HepG2 (cell line): ENCODE measurements around the gene CADM2. TPM values are rescaled to one million over a fixed set of nuclear protein-coding genes. Genes with fewer than 3 reads are reported as not detected.
A peak's percentile ranks its signal among the peaks of the same experiment; 100 is the strongest.

Experiments
- BRD4 ChIP-seq: sonication (generic); formaldehyde crosslinking; IDR thresholded peaks from 2 replicates; pipeline ENCODE4 v1.4.0; 2020; ENCODE audit warnings: missing genetic modification reagents
- CAMTA2 ChIP-seq: sonication (generic); formaldehyde crosslinking; IDR thresholded peaks from 2 replicates; pipeline ENCODE4 v1.4.0; 2020; ENCODE audit warnings: mild to moderate bottlenecking, missing genetic modification reagents, borderline replicate concordance
- CBX2 ChIP-seq, 2 experiments: fragments of 200-600 bp in 1 of 2; sonication (generic); formaldehyde crosslinking in 1 of 2; IDR thresholded peaks; 2 replicates each; pipeline versions ENCODE4 v1.7.0 to v1.8.1; 2018 to 2022; ENCODE audit warnings: low read depth in 2 of 2, low read length in 1 of 2, mild to moderate bottlenecking in 1 of 2, missing genetic modification reagents in 1 of 2
- DNMT3B ChIP-seq: conservative IDR thresholded peaks from 2 replicates; pipeline ENCODE4 v1.6.1; 2016; ENCODE audit warnings: missing biosample characterization, control low read depth
- HMG20A ChIP-seq: IDR thresholded peaks from 2 replicates; pipeline ENCODE4 v1.6.1; 2016; ENCODE audit warnings: borderline replicate concordance
- JUND ChIP-seq: sonication (generic); formaldehyde crosslinking; IDR thresholded peaks from 2 replicates; pipeline ENCODE4 v1.8.0; 2022; ENCODE audit warnings: mild to moderate bottlenecking, missing genetic modification reagents
- KLF13 ChIP-seq: sonication (generic); formaldehyde crosslinking; IDR thresholded peaks from 2 replicates; pipeline ENCODE4 v1.4.0; 2020; ENCODE audit warnings: mild to moderate bottlenecking, missing genetic modification reagents
- MEIS2 ChIP-seq: sonication (generic); formaldehyde crosslinking; IDR thresholded peaks from 2 replicates; pipeline ENCODE4 v1.9.0; 2021; ENCODE audit warnings: mild to moderate bottlenecking, missing genetic modification reagents
- MTF2 ChIP-seq: sonication (generic); formaldehyde crosslinking; IDR thresholded peaks from 2 replicates; pipeline ENCODE4 v1.5.0; 2020; ENCODE audit warnings: missing genetic modification reagents, borderline replicate concordance
- NFRKB ChIP-seq: fragments of 450-650 bp; IDR thresholded peaks from 2 replicates; pipeline ENCODE4 v1.6.1; 2017
- RBFOX2 ChIP-seq: fragments of 200-400 bp; formaldehyde crosslinking; IDR thresholded peaks from 2 replicates; pipeline ENCODE4 v1.6.1; 2017; ENCODE audit warnings: low read depth, mild to moderate bottlenecking, low read length
- ZBTB38 ChIP-seq: sonication (generic); formaldehyde crosslinking; IDR thresholded peaks from 2 replicates; pipeline ENCODE4 v1.5.1; 2020; ENCODE audit warnings: mild to moderate bottlenecking, missing genetic modification reagents
- ZNF17 ChIP-seq: sonication (generic); formaldehyde crosslinking; IDR thresholded peaks from 2 replicates; pipeline ENCODE4 v1.5.0; 2020; ENCODE audit warnings: mild to moderate bottlenecking, missing genetic modification reagents
- ZNF337 ChIP-seq: sonication (generic); formaldehyde crosslinking; IDR thresholded peaks from 2 replicates; pipeline ENCODE4 v1.5.1; 2020; ENCODE audit warnings: missing genetic modification reagents, low read depth, mild to moderate bottlenecking, borderline replicate concordance
- ZNF354B ChIP-seq: sonication (generic); formaldehyde crosslinking; IDR thresholded peaks from 2 replicates; pipeline ENCODE4 v1.8.0; 2022; ENCODE audit warnings: mild to moderate bottlenecking, missing genetic modification reagents
- ZNF619 ChIP-seq: sonication (generic); formaldehyde crosslinking; IDR thresholded peaks from 2 replicates; pipeline ENCODE4 v1.4.0; 2020; ENCODE audit warnings: mild to moderate bottlenecking, missing genetic modification reagents
- ZNF781 ChIP-seq: sonication (generic); formaldehyde crosslinking; IDR thresholded peaks from 2 replicates; pipeline ENCODE4 v1.5.1; 2020; ENCODE audit warnings: borderline replicate concordance, mild to moderate bottlenecking, missing genetic modification reagents; ENCODE audit errors: not compliant biosample characterization
- polyA plus RNA-seq, 8 experiments: library from polyadenylated mRNA; depleted of rRNA in 3 of 8; stranded (reverse) in 7 of 8; unstranded in 1 of 8; fragments of >200 nt; fragmentation: Illumina TruSeq in 4 of 8; extraction: Trizol in 4 of 8; gene quantifications; 2 replicates each; pipeline versions ENCODE4 v1.2.1 to v1.2.3, GENCODE V29; 2011 to 2016; ENCODE audit warnings: low read depth in 4 of 8, missing spikeins in 1 of 8, mixed read lengths in 1 of 8; ENCODE audit not compliant: insufficient read depth in 1 of 8
- total RNA-seq, 5 experiments: library from RNA; depleted of rRNA; stranded (reverse); fragments of >200 nt; fragmentation: Illumina TruSeq; extraction: Trizol; gene quantifications; 2 replicates each; pipeline ENCODE4 v1.2.3, GENCODE V29; 2016; ENCODE audit warnings: low read depth in 1 of 5
- TF ChIP-seq, protein P1 (sequence below): sonication (generic); formaldehyde crosslinking; IDR thresholded peaks from 2 replicates; pipeline ENCODE4 v1.4.0; 2020; ENCODE audit warnings: missing genetic modification reagents
- TF ChIP-seq, protein P2 (sequence below): sonication (generic); formaldehyde crosslinking; IDR thresholded peaks from 2 replicates; pipeline ENCODE4 v1.8.1; 2023; ENCODE audit warnings: missing genetic modification reagents, inconsistent platforms, borderline replicate concordance
- TF ChIP-seq, protein P3 (sequence below): sonication (generic); formaldehyde crosslinking; IDR thresholded peaks from 2 replicates; pipeline ENCODE4 v1.5.1; 2020; ENCODE audit warnings: missing genetic modification reagents, mild to moderate bottlenecking, borderline replicate concordance
- TF ChIP-seq, protein P4 (sequence below): sonication (generic); formaldehyde crosslinking; IDR thresholded peaks from 2 replicates; pipeline ENCODE4 v1.5.1; 2020; ENCODE audit warnings: missing genetic modification reagents, mild to moderate bottlenecking, borderline replicate concordance
- TF ChIP-seq, protein P5 (sequence below): sonication (generic); formaldehyde crosslinking; IDR thresholded peaks from 2 replicates; pipeline ENCODE4 v1.8.1; 2023; ENCODE audit warnings: mild to moderate bottlenecking, missing genetic modification reagents

CADM2 gene
- total and polyA plus RNA-seq, 2 of the 13 experiments (the other 11 are each of a cell fraction or from before 2014, with no cell fraction given), result not detected

DNA sequence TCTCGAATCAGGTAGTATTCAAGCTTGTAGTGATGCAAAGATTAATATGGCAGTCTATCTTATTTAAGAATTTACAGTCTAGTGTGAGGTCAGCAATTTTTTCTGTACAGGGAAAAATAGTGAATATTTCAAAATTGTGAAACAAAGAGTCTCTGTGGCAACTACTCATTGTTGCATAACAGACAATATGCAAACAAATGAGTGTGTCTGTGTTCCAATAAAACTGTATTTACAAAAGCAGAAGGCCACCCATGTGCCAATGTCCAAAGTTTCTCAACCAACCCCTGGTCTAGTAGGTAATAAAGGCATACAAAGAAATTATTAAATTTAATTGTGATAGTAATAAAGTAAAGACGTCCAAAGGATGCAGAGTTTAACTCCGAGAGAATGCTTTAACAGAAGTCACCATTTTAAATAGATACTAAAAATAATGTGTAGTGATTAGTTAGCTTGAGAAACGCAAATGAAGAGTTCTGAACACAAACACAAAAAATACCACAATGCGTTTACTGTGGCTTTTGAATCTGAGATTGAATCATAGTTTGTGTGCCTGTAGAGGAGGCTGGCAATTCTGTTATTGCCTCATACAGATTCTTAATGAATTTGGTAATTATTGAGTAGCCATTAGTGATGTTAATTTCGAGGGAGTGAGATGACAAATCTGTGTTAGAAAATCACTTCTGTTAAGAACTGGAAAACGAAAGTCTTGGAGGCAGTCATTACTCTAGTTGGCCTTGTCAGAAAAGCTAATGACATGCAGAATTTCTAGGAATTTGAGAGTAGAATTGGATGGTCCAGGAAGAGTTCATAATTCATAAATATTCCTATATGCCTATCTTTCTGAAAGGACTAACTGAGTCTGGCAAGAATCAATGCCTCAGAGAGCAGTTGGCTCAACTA, 48.7 kb downstream of the CADM2 start (continued):
- TF ChIP-seq, protein P1, sequence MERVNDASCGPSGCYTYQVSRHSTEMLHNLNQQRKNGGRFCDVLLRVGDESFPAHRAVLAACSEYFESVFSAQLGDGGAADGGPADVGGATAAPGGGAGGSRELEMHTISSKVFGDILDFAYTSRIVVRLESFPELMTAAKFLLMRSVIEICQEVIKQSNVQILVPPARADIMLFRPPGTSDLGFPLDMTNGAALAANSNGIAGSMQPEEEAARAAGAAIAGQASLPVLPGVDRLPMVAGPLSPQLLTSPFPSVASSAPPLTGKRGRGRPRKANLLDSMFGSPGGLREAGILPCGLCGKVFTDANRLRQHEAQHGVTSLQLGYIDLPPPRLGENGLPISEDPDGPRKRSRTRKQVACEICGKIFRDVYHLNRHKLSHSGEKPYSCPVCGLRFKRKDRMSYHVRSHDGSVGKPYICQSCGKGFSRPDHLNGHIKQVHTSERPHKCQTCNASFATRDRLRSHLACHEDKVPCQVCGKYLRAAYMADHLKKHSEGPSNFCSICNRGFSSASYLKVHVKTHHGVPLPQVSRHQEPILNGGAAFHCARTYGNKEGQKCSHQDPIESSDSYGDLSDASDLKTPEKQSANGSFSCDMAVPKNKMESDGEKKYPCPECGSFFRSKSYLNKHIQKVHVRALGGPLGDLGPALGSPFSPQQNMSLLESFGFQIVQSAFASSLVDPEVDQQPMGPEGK, result peak; percentile 27; the same call in 1 of the 2 replicates
- TF ChIP-seq JUND (CRISPR knock-in tag) (no peak), ZBTB38 (CRISPR knock-in tag) (no peak), BRD4 (CRISPR knock-in tag) (no peak), ZNF17 (CRISPR knock-in tag) (no peak), ZNF354B (CRISPR knock-in tag) (no peak), ZNF781 (CRISPR knock-in tag) (no peak), MEIS2 (CRISPR knock-in tag) (no peak), RBFOX2 (no peak), CAMTA2 (CRISPR knock-in tag) (no peak), ZNF337 (no peak), NFRKB (no peak), HMG20A (CRISPR knock-in tag) (peak; percentile 94), MTF2 (no peak), ZNF619 (no peak), CBX2 (IDR thresholded peaks at IDR 0.05; ENCODE audit: low read depth, low read length) (no peak), CBX2 (CRISPR knock-in tag; IDR thresholded peaks at IDR 0.05; ENCODE audit: low read depth) (no peak), DNMT3B (CRISPR knock-in tag) (no peak), KLF13 (CRISPR knock-in tag) (no peak)
- TF ChIP-seq, protein P2, sequence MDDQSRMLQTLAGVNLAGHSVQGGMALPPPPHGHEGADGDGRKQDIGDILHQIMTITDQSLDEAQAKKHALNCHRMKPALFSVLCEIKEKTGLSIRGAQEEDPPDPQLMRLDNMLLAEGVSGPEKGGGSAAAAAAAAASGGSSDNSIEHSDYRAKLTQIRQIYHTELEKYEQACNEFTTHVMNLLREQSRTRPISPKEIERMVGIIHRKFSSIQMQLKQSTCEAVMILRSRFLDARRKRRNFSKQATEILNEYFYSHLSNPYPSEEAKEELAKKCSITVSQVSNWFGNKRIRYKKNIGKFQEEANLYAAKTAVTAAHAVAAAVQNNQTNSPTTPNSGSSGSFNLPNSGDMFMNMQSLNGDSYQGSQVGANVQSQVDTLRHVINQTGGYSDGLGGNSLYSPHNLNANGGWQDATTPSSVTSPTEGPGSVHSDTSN, result no peak
- TF ChIP-seq, protein P3, sequence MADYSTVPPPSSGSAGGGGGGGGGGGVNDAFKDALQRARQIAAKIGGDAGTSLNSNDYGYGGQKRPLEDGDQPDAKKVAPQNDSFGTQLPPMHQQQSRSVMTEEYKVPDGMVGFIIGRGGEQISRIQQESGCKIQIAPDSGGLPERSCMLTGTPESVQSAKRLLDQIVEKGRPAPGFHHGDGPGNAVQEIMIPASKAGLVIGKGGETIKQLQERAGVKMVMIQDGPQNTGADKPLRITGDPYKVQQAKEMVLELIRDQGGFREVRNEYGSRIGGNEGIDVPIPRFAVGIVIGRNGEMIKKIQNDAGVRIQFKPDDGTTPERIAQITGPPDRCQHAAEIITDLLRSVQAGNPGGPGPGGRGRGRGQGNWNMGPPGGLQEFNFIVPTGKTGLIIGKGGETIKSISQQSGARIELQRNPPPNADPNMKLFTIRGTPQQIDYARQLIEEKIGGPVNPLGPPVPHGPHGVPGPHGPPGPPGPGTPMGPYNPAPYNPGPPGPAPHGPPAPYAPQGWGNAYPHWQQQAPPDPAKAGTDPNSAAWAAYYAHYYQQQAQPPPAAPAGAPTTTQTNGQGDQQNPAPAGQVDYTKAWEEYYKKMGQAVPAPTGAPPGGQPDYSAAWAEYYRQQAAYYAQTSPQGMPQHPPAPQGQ (CRISPR knock-in tag), result no peak
- TF ChIP-seq, protein P4, sequence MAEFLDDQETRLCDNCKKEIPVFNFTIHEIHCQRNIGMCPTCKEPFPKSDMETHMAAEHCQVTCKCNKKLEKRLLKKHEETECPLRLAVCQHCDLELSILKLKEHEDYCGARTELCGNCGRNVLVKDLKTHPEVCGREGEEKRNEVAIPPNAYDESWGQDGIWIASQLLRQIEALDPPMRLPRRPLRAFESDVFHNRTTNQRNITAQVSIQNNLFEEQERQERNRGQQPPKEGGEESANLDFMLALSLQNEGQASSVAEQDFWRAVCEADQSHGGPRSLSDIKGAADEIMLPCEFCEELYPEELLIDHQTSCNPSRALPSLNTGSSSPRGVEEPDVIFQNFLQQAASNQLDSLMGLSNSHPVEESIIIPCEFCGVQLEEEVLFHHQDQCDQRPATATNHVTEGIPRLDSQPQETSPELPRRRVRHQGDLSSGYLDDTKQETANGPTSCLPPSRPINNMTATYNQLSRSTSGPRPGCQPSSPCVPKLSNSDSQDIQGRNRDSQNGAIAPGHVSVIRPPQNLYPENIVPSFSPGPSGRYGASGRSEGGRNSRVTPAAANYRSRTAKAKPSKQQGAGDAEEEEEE (CRISPR knock-in tag), result no peak
- TF ChIP-seq, protein P5, sequence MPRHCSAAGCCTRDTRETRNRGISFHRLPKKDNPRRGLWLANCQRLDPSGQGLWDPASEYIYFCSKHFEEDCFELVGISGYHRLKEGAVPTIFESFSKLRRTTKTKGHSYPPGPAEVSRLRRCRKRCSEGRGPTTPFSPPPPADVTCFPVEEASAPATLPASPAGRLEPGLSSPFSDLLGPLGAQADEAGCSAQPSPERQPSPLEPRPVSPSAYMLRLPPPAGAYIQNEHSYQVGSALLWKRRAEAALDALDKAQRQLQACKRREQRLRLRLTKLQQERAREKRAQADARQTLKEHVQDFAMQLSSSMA (CRISPR knock-in tag), result no peak
